ENCODE results near the gene PPP1R9A.

PPP1R9A gene

DNA sequence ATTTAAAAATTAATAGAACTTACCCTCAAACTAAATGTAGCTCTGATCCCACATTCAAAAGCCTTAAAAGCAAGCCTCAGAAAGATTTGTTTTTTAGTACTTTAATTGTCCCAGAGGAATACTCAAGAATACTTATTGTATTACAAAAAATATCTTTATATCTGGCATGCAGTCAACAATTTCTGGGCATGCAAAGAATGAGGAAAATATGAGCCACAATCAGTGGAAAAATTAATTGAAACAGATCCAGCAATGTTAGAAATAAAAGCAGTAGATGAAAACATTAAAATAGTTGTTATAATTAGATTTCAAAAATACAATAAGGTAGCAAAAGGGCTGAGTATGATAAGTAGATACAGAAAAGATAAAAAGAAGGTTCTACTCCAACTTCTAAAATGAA is 262.3 kb downstream of the PPP1R9A start:
- Histone ChIP-seq H3K9me3 (ENCODE audit: control insufficient read depth, insufficient read depth, low read length) (no peaks in the 10 kb centered on the region), H3K36me3 (ENCODE audit: insufficient read depth, low read length) (no peaks in the 10 kb centered on the region), H3K9ac (ENCODE audit: low read depth, low read length) (no peak overlapping the region), H3K4me1 (ENCODE audit: insufficient read depth, low read length) (no peaks in the 10 kb centered on the region)

DNA sequence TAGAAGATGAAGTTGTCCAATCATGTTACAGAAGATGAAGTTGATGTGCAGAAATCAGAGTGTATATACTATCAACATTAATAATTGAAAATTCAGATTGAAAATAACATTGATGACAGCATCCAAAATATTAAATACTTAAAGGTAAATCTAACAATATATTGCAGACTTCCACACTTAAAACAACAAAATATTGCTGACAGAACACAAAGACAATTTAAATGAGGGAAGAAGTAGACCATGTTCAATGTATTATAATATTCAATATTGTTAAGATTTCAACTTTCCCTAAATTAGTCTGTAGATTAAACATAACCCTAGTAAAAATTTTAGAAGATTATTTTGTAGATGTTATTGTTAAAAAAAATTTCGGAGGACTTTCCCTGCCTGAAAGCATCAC is 265.0 kb downstream of the PPP1R9A start:
- Histone ChIP-seq H3K9me3 (ENCODE audit: control insufficient read depth, insufficient read depth, low read length) (no peaks in the 10 kb centered on the region), H3K36me3 (ENCODE audit: insufficient read depth, low read length) (no peaks in the 10 kb centered on the region), H3K9ac (ENCODE audit: low read depth, low read length) (no peak overlapping the region), H3K4me1 (ENCODE audit: insufficient read depth, low read length) (no peaks in the 10 kb centered on the region)

GRCh38 chr7:95190515-95190914 is 283.1 kb downstream of the PPP1R9A start:
- no peaks in the 10 kb centered on the region for H3K36me3 ChIP-seq (ENCODE audit: insufficient read depth, low read length)
- no peak overlapping the region for H3K9ac ChIP-seq (ENCODE audit: low read depth, low read length)
- H3K4me1 ChIP-seq (ENCODE audit: insufficient read depth, low read length) = no peaks in the 10 kb centered on the region
- H3K9me3 ChIP-seq (ENCODE audit: control insufficient read depth, insufficient read depth, low read length) = no peaks in the 10 kb centered on the region

- no peaks in the 10 kb centered on the region for H3K9me3 ChIP-seq (ENCODE audit: control insufficient read depth, insufficient read depth, low read length)
- H3K4me1 ChIP-seq (ENCODE audit: insufficient read depth, low read length) = no peaks in the 10 kb centered on the region
- no peak overlapping the region for H3K9ac ChIP-seq (ENCODE audit: low read depth, low read length)
- H3K36me3 ChIP-seq (ENCODE audit: insufficient read depth, low read length) = no peaks in the 10 kb centered on the region
Observed at GRCh38 chr7:95191795-95192194, 284.4 kb downstream of the PPP1R9A start.

- Histone ChIP-seq H3K4me1 (ENCODE audit: insufficient read depth, low read length) (no peaks in the 10 kb centered on the region), H3K36me3 (ENCODE audit: insufficient read depth, low read length) (no peaks in the 10 kb centered on the region), H3K9ac (ENCODE audit: low read depth, low read length) (no peak overlapping the region), H3K9me3 (ENCODE audit: control insufficient read depth, insufficient read depth, low read length) (no peaks in the 10 kb centered on the region)
Observed at GRCh38 chr7:95198863-95199262, 291.5 kb downstream of the PPP1R9A start.

GRCh38 chr7:95199779-95200558 is 292.6 kb downstream of the PPP1R9A start:
- H3K36me3 ChIP-seq (ENCODE audit: insufficient read depth, low read length) = no peaks in the 10 kb centered on the region
- no peaks in the 10 kb centered on the region for H3K9me3 ChIP-seq (ENCODE audit: control insufficient read depth, insufficient read depth, low read length)
- no peaks in the 10 kb centered on the region for H3K4me1 ChIP-seq (ENCODE audit: insufficient read depth, low read length)
- no peak overlapping the region for H3K9ac ChIP-seq (ENCODE audit: low read depth, low read length)

- no peak overlapping the region for H3K9ac ChIP-seq (ENCODE audit: low read depth, low read length)
- H3K4me1 ChIP-seq (ENCODE audit: insufficient read depth, low read length) = 0 out of 2 replicates have a peak, but pooled peaks cover 3% of the 10 kb centered on the region
- H3K9me3 ChIP-seq (ENCODE audit: control insufficient read depth, insufficient read depth, low read length) = no peaks in the 10 kb centered on the region
- no peaks in the 10 kb centered on the region for H3K36me3 ChIP-seq (ENCODE audit: insufficient read depth, low read length)
Observed at GRCh38 chr7:95200741-95201140, 293.3 kb downstream of the PPP1R9A start.

DNA sequence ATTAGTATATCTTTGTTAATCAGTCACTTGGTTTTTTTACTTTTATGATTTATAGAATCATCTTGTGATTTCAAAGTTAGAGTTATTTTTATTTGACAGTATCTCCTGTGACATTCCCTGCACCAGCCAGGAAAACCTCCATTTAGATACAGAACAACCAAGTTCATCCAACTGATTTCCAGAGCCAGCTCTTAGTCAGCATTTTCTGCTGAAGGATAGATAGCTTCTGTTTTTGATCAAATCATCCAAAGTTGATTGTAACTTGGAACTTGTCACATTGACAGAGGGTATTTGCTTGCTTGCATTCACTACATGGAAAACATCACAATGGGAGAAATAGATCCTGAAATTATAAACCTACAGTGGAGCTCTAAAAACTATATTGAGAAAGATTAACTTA is 294.3 kb downstream of the PPP1R9A start:
- H3K4me1 ChIP-seq (ENCODE audit: insufficient read depth, low read length) = 0 out of 2 replicates have a peak, but pooled peaks cover 3% of the 10 kb centered on the region
- no peaks in the 10 kb centered on the region for H3K36me3 ChIP-seq (ENCODE audit: insufficient read depth, low read length)
- H3K9me3 ChIP-seq (ENCODE audit: control insufficient read depth, insufficient read depth, low read length) = no peaks in the 10 kb centered on the region
- H3K9ac ChIP-seq (ENCODE audit: low read depth, low read length) = no peak overlapping the region

DNA sequence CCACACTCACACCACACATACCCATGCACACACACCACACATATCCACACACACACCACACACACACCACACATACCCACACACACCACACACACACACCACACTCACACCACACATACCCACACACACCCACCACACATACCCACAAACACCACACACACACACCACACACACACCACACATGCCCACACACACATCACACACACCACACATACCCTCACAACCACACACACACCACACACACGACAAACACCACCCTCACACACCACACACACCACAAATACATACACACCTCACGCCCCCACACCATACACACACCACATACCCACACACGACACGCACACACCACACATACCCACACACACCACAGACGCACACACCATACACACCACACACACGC is 297.2 kb downstream of the PPP1R9A start:
- no peaks in the 10 kb centered on the region for H3K9me3 ChIP-seq (ENCODE audit: control insufficient read depth, insufficient read depth, low read length)
- H3K9ac ChIP-seq (ENCODE audit: low read depth, low read length) = no peak overlapping the region
- H3K36me3 ChIP-seq (ENCODE audit: insufficient read depth, low read length) = no peaks in the 10 kb centered on the region
- 0 out of 2 replicates have a peak, but pooled peaks cover 3% of the 10 kb centered on the region for H3K4me1 ChIP-seq (ENCODE audit: insufficient read depth, low read length)

DNA sequence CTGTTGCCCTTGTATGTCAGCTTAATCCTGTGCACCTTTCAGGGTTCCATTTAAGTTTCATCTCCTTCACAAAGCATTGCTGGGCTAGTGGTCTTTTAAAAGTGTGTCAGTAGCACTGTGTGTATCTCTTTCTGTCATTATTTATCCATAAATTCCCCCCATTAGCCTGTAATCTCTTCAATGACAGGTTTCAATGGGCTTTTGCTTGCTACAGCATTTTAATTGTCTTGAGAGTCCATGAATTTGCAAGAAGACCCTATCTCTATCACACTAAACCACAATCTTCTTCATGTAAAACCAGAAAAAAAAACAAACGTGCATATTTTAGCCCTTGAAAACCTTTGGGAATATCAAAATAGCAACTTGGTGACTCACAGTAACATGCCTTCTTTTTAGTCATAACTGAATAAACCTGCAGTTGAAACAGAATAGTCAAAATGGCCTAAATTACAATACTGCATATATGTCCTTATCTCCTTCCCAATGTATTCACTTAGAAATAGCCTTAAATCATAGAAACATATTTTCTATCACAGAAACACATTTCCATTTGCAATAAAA is 298.4 kb downstream of the PPP1R9A start:
- no peaks in the 10 kb centered on the region for H3K36me3 ChIP-seq (ENCODE audit: insufficient read depth, low read length)
- H3K9me3 ChIP-seq (ENCODE audit: control insufficient read depth, insufficient read depth, low read length) = no peaks in the 10 kb centered on the region

GRCh38 chr7:95209276-95209675 is 301.9 kb downstream of the PPP1R9A start:
- Histone ChIP-seq H3K9ac (ENCODE audit: low read depth, low read length) (no peak overlapping the region), H3K36me3 (ENCODE audit: insufficient read depth, low read length) (no peaks in the 10 kb centered on the region), H3K9me3 (ENCODE audit: control insufficient read depth, insufficient read depth, low read length) (no peaks in the 10 kb centered on the region), H3K4me1 (ENCODE audit: insufficient read depth, low read length) (0 out of 2 replicates have a peak, but pooled peaks cover 3% of the 10 kb centered on the region)

More for the DNA sequence above, 298.4 kb downstream of the PPP1R9A start:
- no peak overlapping the region for H3K9ac ChIP-seq (ENCODE audit: low read depth, low read length)
- H3K4me1 ChIP-seq (ENCODE audit: insufficient read depth, low read length) = 0 out of 2 replicates have a peak, but pooled peaks cover 3% of the 10 kb centered on the region

DNA sequence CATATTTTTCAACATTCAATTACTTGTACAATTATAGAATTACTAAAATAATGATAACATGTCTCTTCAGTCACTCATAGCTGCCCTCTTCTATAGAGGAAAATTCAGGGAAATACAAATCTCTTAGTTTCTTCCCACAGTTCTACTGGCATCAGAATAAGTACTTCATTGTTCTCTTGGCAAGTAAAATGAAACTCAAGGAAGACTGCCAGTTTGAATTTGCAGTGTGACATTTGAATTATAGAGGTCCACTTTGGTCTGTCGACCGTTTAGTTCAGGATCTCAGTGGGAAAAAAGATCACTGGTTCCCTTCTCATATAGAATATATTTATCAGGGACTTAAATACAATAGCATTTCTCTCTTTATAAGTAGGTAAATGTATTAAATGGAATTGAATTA is 302.4 kb downstream of the PPP1R9A start:
- Histone ChIP-seq H3K9ac (ENCODE audit: low read depth, low read length) (no peak overlapping the region), H3K36me3 (ENCODE audit: insufficient read depth, low read length) (no peaks in the 10 kb centered on the region), H3K9me3 (ENCODE audit: control insufficient read depth, insufficient read depth, low read length) (no peaks in the 10 kb centered on the region), H3K4me1 (ENCODE audit: insufficient read depth, low read length) (0 out of 2 replicates have a peak, but pooled peaks cover 3% of the 10 kb centered on the region)

GRCh38 chr7:95213148-95213547 is 305.8 kb downstream of the PPP1R9A start:
- Histone ChIP-seq H3K4me1 (ENCODE audit: insufficient read depth, low read length) (no peaks in the 10 kb centered on the region), H3K9me3 (ENCODE audit: control insufficient read depth, insufficient read depth, low read length) (no peaks in the 10 kb centered on the region), H3K36me3 (ENCODE audit: insufficient read depth, low read length) (no peaks in the 10 kb centered on the region), H3K9ac (ENCODE audit: low read depth, low read length) (no peak overlapping the region)

GRCh38 chr7:95213809-95214492 is 306.6 kb downstream of the PPP1R9A start:
- no peaks in the 10 kb centered on the region for H3K4me1 ChIP-seq (ENCODE audit: insufficient read depth, low read length)
- no peak overlapping the region for H3K9ac ChIP-seq (ENCODE audit: low read depth, low read length)
- no peaks in the 10 kb centered on the region for H3K36me3 ChIP-seq (ENCODE audit: insufficient read depth, low read length)
- no peaks in the 10 kb centered on the region for H3K9me3 ChIP-seq (ENCODE audit: control insufficient read depth, insufficient read depth, low read length)

GRCh38 chr7:95219721-95220120 is 312.3 kb downstream of the PPP1R9A start:
- Histone ChIP-seq H3K9ac (ENCODE audit: low read depth, low read length) (no peak overlapping the region), H3K36me3 (ENCODE audit: insufficient read depth, low read length) (no peaks in the 10 kb centered on the region), H3K4me1 (ENCODE audit: insufficient read depth, low read length) (no peaks in the 10 kb centered on the region), H3K9me3 (ENCODE audit: control insufficient read depth, insufficient read depth, low read length) (no peaks in the 10 kb centered on the region)
